WTC11 (cell line): ENCODE data around the gene PCSK7. TPM values are rescaled to one million over a fixed set of nuclear protein-coding genes. Genes with fewer than 3 reads are reported as not detected.
"Not testable (repeated sequence)": the region's sequence is repeated elsewhere in the genome, so short reads cannot be mapped to it uniquely, and the experiment has no call there.

Source experiments
- ATAC-seq: fragments of 200-7000 bp; cut with Tn5 transposase; 2 replicates; pipeline ENCODE4 v1.10.0; 2021; ENCODE audit warnings: mild to moderate bottlenecking, moderate library complexity
- CTCF ChIA-PET: fragments of 300-600 bp; sonication (Branson Sonifier 250); formaldehyde crosslinking; loops from one replicate; lab custom pipeline; 2021; ENCODE audit warnings: antibody characterized with exemption; lab: Charles Lee
- POLR2A ChIA-PET: fragments of 350-600 bp; sonication (Branson Sonifier 250); formaldehyde crosslinking; loops from one replicate; lab custom pipeline; 2021; ENCODE audit warnings: antibody characterized with exemption; lab: Charles Lee
- DNase-seq: peaks from one replicate; pipeline ENCODE4 v3.0.0; 2021; ENCODE audit warnings: low spot score
- H3K27ac Mint-ChIP-seq: 2 replicates; pipeline ENCODE4 v1.8.0; 2021; ENCODE audit warnings: mixed read lengths
- H3K27me3 Mint-ChIP-seq: 2 replicates; pipeline ENCODE4 v1.8.0; 2021; ENCODE audit warnings: low read depth, mild to moderate bottlenecking, moderate library complexity, mixed read lengths
- H3K36me3 Mint-ChIP-seq: 2 replicates; pipeline ENCODE4 v1.8.0; 2021; ENCODE audit warnings: mixed read lengths
- H3K4me1 Mint-ChIP-seq: 2 replicates; pipeline ENCODE4 v1.8.0; 2022; ENCODE audit warnings: mixed read lengths
- H3K4me3 Mint-ChIP-seq: 2 replicates; pipeline ENCODE4 v1.8.0; 2021; ENCODE audit warnings: mild to moderate bottlenecking, moderate library complexity, mixed read lengths
- H3K9me3 Mint-ChIP-seq: 2 replicates; pipeline ENCODE4 v1.8.0; 2021; ENCODE audit warnings: mixed read lengths
- CREB1 ChIP-seq: sonication (generic); formaldehyde crosslinking; IDR thresholded peaks from 2 replicates; pipeline ENCODE4 v1.8.0; 2023; ENCODE audit warnings: mild to moderate bottlenecking, missing genetic modification reagents
- CREM ChIP-seq: sonication (generic); formaldehyde crosslinking; IDR thresholded peaks from 2 replicates; pipeline ENCODE4 v1.8.1; 2022; ENCODE audit warnings: mild to moderate bottlenecking, missing genetic modification reagents, moderate library complexity
- ETV6 ChIP-seq: sonication (generic); formaldehyde crosslinking; IDR thresholded peaks from 2 replicates; pipeline ENCODE4 v1.8.1; 2022; ENCODE audit warnings: mild to moderate bottlenecking, missing genetic modification reagents
- FOXJ3 ChIP-seq: sonication (generic); formaldehyde crosslinking; IDR thresholded peaks from 2 replicates; pipeline ENCODE4 v1.9.0; 2021; ENCODE audit warnings: missing genetic modification reagents, mild to moderate bottlenecking, borderline replicate concordance
- GABPB1 ChIP-seq: sonication (generic); formaldehyde crosslinking; IDR thresholded peaks from 2 replicates; pipeline ENCODE4 v1.8.1; 2023; ENCODE audit warnings: mild to moderate bottlenecking, missing genetic modification reagents
- NR2C2 ChIP-seq: sonication (generic); formaldehyde crosslinking; IDR thresholded peaks from 2 replicates; pipeline ENCODE4 v1.8.0; 2022; ENCODE audit warnings: mild to moderate bottlenecking, missing genetic modification reagents
- SP1 ChIP-seq: sonication (generic); formaldehyde crosslinking; conservative IDR thresholded peaks from 2 replicates; pipeline ENCODE4 v1.8.1; 2022; ENCODE audit warnings: missing genetic modification reagents
- ZNF121 ChIP-seq: sonication (generic); formaldehyde crosslinking; IDR thresholded peaks from 2 replicates; pipeline ENCODE4 v1.8.0; 2023; ENCODE audit warnings: missing genetic modification reagents
- ZNF263 ChIP-seq: sonication (generic); formaldehyde crosslinking; IDR thresholded peaks from 2 replicates; pipeline ENCODE4 v1.8.1; 2022; ENCODE audit warnings: low read depth, mild to moderate bottlenecking, moderate library complexity, missing genetic modification reagents
- ZNF423 ChIP-seq: fragments of 250-450 bp; sonication (Bioruptor Pico); IDR thresholded peaks from 2 replicates; pipeline ENCODE4 v2.1.2; 2022; ENCODE audit warnings: mild to moderate bottlenecking, moderate library complexity
- total RNA-seq: library from RNA; stranded (reverse); gene quantifications from 3 replicates; pipeline ENCODE4 v1.2.3, GENCODE V29; 2021
- TF ChIP-seq, protein P1 (sequence below): fragments of 250-450 bp; sonication (Bioruptor Pico); IDR thresholded peaks from 2 replicates; pipeline ENCODE4 v1.9.0; 2021; ENCODE audit warnings: mild to moderate bottlenecking, borderline replicate concordance
- TF ChIP-seq, protein P2 (sequence below): sonication (generic); formaldehyde crosslinking; IDR thresholded peaks from 2 replicates; pipeline ENCODE4 v1.8.0; 2022; ENCODE audit warnings: mild to moderate bottlenecking, missing genetic modification reagents
- TF ChIP-seq, protein P3 (sequence below): fragments of 250-450 bp; sonication (Bioruptor Pico); IDR thresholded peaks from 2 replicates; pipeline ENCODE4 v1.9.0; 2021; ENCODE audit warnings: moderate library complexity, mild to moderate bottlenecking, inconsistent platforms, borderline replicate concordance
- TF ChIP-seq, protein P4 (sequence below): sonication (generic); formaldehyde crosslinking; IDR thresholded peaks from 2 replicates; pipeline ENCODE4 v1.8.1; 2023; ENCODE audit warnings: mild to moderate bottlenecking, moderate library complexity, missing genetic modification reagents

The PCSK7 gene
- total RNA-seq, 1 experiment from 2014 or later: 48.9 TPM

DNA sequence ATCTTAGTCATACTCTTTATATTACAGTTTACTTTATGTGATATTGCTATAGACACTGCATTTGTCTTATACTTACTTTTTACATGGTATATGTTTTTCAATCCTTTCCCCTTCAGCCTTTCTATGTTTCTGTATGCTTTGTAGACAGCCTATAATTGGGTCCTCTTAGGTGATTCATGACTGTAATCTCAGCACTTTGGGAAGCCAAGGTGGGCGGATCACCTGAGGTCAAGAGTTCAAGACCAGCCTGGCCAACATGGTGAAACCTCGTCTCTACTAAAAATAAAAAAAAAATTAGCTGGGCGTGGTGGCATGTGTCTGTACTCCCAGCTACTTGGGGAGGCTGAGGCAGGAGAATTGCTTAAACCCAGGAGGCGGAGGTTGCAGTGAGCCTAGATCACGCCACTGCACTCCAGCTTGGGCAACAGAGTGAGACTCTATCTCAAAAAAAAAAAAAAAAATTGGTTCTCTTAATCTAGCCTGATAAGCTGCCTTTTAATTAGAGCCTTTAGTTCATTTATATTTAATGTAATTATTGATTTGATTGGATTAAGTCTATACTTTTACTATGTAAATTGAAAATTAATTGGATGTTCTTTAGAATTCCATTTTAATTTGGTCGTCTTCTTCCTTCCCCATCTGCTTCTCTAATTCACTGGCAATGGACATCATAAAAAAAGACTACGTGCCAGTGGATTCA is 32.9 kb upstream of the PCSK7 start:
- POLR2A ChIA-PET, CTCF ChIA-PET, H3K9me3 Mint-ChIP-seq, DNase-seq, ATAC-seq, H3K4me1 Mint-ChIP-seq, H3K27ac Mint-ChIP-seq, H3K4me3 Mint-ChIP-seq: not testable (repeated sequence)
- H3K36me3 Mint-ChIP-seq: peaks cover 34% of the 10 kb centered on the region
- peaks cover 10% of the 10 kb centered on the region; the same call in 1 of the 2 replicates for H3K27me3 Mint-ChIP-seq

DNA sequence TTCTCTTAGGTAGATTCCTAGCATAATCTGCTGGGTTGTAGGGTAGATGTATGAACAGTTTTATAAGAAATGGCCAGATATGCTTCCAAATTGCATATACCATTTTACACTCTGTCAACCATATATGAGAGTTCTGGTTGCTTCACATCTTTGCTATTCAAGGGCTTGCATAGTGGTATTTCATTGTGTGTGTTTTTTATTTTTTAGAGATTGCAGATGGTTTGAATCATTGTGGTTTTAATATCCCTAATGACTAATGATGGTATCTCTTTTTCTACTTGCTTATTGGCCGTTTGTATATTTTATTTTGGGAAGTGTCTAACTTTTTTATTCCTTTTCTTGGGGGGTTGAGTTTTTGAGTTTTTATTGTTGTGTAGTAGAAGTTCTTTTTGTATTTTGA is 27.5 kb upstream of the PCSK7 start:
- H3K4me3 Mint-ChIP-seq: no peak overlapping the region
- H3K9me3 Mint-ChIP-seq: no peaks in the 10 kb centered on the region
- ChIA-PET POLR2A (no interaction called here), CTCF (no interaction called here)
- no peak for DNase-seq
- no peak for TF ChIP-seq FOXJ3
- TF ChIP-seq, protein P1, sequence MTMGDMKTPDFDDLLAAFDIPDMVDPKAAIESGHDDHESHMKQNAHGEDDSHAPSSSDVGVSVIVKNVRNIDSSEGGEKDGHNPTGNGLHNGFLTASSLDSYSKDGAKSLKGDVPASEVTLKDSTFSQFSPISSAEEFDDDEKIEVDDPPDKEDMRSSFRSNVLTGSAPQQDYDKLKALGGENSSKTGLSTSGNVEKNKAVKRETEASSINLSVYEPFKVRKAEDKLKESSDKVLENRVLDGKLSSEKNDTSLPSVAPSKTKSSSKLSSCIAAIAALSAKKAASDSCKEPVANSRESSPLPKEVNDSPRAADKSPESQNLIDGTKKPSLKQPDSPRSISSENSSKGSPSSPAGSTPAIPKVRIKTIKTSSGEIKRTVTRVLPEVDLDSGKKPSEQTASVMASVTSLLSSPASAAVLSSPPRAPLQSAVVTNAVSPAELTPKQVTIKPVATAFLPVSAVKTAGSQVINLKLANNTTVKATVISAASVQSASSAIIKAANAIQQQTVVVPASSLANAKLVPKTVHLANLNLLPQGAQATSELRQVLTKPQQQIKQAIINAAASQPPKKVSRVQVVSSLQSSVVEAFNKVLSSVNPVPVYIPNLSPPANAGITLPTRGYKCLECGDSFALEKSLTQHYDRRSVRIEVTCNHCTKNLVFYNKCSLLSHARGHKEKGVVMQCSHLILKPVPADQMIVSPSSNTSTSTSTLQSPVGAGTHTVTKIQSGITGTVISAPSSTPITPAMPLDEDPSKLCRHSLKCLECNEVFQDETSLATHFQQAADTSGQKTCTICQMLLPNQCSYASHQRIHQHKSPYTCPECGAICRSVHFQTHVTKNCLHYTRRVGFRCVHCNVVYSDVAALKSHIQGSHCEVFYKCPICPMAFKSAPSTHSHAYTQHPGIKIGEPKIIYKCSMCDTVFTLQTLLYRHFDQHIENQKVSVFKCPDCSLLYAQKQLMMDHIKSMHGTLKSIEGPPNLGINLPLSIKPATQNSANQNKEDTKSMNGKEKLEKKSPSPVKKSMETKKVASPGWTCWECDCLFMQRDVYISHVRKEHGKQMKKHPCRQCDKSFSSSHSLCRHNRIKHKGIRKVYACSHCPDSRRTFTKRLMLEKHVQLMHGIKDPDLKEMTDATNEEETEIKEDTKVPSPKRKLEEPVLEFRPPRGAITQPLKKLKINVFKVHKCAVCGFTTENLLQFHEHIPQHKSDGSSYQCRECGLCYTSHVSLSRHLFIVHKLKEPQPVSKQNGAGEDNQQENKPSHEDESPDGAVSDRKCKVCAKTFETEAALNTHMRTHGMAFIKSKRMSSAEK (CRISPR knock-in tag): no peak
- TF ChIP-seq ETV6 (CRISPR knock-in tag): no peak
- no peak for TF ChIP-seq CREM
- TF ChIP-seq SP1 (CRISPR knock-in tag): no peak
- no peak for TF ChIP-seq GABPB1 (CRISPR knock-in tag)
- TF ChIP-seq NR2C2 (CRISPR knock-in tag): no peak
- TF ChIP-seq, protein P2, sequence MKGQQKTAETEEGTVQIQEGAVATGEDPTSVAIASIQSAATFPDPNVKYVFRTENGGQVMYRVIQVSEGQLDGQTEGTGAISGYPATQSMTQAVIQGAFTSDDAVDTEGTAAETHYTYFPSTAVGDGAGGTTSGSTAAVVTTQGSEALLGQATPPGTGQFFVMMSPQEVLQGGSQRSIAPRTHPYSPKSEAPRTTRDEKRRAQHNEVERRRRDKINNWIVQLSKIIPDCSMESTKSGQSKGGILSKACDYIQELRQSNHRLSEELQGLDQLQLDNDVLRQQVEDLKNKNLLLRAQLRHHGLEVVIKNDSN (CRISPR knock-in tag): no peak
- TF ChIP-seq, all 79 proteins: peak for 0
- peaks cover 31% of the 10 kb centered on the region for H3K36me3 Mint-ChIP-seq
- no peak overlapping the region for H3K27ac Mint-ChIP-seq
- no peaks in the 10 kb centered on the region for H3K4me1 Mint-ChIP-seq
- H3K27me3 Mint-ChIP-seq: no peaks in the 10 kb centered on the region
- ATAC-seq: no peak

DNA sequence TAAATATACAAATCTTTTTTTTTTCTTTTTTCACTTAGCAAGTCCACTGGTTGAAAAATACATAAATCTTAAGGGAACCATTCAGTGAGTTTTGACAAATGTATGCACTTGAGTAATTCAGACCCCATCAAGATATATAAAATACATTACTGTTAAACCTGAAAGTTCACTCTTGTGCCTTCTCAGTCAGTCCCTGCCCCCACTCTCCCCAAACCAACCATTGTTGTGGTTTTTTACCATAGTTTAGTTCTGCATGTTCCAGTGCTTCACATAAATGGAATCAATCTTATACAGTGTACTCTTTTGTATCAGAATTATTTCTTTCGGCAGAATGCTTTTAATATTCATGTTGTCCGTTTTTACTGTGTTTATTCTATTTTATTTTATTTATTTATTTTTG is 26.7 kb upstream of the PCSK7 start:
- Mint-ChIP-seq H3K27me3 (no peaks in the 10 kb centered on the region), H3K27ac (no peak overlapping the region), H3K4me3 (no peak overlapping the region), H3K4me1 (no peaks in the 10 kb centered on the region), H3K36me3 (peaks cover 32% of the 10 kb centered on the region), H3K9me3 (no peaks in the 10 kb centered on the region)
- TF ChIP-seq ZNF423 (CRISPR knock-in tag) (no peak), ZNF263 (no peak), ZNF121 (no peak), CREB1 (no peak)
- TF ChIP-seq, protein P3, sequence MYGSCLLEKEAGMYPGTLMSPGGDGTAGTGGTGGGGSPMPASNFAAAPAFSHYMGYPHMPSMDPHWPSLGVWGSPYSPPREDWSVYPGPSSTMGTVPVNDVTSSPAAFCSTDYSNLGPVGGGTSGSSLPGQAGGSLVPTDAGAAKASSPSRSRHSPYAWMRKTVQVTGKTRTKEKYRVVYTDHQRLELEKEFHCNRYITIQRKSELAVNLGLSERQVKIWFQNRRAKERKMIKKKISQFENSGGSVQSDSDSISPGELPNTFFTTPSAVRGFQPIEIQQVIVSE (CRISPR knock-in tag): no peak
- TF ChIP-seq, protein P1 (CRISPR knock-in tag): no peak
- TF ChIP-seq, protein P4, sequence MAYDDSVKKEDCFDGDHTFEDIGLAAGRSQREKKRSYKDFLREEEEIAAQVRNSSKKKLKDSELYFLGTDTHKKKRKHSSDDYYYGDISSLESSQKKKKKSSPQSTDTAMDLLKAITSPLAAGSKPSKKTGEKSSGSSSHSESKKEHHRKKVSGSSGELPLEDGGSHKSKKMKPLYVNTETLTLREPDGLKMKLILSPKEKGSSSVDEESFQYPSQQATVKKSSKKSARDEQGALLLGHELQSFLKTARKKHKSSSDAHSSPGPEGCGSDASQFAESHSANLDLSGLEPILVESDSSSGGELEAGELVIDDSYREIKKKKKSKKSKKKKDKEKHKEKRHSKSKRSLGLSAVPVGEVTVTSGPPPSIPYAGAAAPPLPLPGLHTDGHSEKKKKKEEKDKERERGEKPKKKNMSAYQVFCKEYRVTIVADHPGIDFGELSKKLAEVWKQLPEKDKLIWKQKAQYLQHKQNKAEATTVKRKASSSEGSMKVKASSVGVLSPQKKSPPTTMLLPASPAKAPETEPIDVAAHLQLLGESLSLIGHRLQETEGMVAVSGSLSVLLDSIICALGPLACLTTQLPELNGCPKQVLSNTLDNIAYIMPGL (CRISPR knock-in tag): no peak
- DNase-seq: no peak
- ChIA-PET CTCF (no interaction called here), POLR2A (no interaction called here)
- ATAC-seq: no peak
